HG02938 (cell line): ENCODE results near the gene GRM1.

Source experiments
- ATAC-seq: cut with Tn5 transposase; IDR thresholded peaks from one replicate; pipeline ENCODE4 v1.9.1; 2021; ENCODE audit warnings: mild to moderate bottlenecking, moderate library complexity; ENCODE audit not compliant: unreplicated experiment

The GRM1 gene

GRCh38 chr6:146361128-146361924 lies 332.5 kb downstream of the GRM1 start:
- no peak for ATAC-seq

- no peak for ATAC-seq
Observed at GRCh38 chr6:146363838-146364607, 335.2 kb downstream of the GRM1 start.

DNA sequence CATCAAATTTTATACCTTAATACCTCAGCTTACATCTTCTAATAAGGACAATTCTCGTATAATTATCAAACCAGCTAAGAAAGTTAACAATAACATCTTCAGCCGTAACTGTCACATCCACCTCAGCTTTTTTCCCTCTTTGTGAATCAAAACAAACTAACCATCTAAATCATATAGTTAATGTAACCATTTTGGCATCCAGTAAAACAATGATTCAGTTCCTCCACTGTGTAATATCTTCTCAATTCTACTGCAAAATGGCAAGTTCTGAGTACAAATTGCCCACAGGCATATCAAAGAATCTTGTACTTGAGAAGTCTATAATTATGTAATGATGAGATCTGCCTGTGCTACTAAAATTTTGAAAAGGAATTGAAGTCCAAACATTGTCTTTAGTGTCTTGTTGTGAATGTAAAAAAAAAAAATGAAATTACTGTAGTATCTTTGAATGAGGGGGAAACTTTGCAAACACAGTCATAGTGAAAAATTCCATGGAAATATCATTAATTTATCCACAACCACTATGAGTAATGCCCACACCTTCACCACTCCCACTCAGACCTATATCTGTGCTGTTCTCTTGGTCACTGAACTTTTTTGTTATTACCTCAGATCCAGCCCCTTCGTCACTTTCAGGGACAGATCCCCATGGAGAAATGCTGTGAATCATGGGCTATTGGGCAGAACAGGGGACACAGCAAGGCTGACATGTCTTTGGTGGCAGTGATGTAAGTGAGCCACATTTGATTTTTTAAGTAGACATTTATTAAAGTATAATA lies 336.1 kb downstream of the GRM1 start:
- ATAC-seq: no peak

DNA sequence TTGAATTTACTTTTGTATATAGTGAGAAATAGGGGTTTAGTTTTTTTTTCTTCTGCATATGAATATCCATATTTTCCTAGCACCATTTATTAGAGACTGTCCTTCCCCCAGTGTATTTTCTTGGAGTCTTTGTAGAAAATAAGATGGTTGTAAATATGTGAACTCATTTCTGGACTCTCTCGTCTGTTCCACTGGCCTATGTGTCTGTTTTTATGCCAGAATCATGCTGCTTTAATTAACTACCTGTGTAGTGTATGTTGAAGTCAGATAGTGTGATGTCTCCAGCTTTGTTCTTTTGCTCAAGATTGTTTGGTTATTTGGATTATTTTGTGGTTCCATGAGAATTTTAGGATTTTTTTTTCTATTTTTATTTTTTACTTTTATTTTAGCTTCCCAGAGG lies 338.2 kb downstream of the GRM1 start:
- ATAC-seq: no peak

DNA sequence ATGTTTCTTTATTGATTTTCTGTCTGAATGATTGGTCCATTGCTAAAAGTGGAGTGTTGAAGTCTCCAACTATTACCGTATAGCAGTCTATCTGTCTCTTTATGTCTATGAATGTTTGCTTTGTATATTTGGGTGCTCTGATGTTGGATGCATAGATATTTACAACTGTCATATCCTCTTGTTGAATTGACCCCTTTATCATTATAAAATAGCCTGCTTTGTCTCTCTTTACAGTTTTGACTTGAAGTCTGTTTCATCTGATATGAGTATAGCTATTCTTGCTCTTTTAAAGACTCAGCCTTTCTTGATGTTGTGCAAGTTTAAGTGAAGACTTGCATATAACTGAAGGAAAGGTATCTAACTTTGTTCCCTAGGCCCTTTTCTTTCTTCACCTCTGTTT lies 341.0 kb downstream of the GRM1 start:
- no peak for ATAC-seq

DNA sequence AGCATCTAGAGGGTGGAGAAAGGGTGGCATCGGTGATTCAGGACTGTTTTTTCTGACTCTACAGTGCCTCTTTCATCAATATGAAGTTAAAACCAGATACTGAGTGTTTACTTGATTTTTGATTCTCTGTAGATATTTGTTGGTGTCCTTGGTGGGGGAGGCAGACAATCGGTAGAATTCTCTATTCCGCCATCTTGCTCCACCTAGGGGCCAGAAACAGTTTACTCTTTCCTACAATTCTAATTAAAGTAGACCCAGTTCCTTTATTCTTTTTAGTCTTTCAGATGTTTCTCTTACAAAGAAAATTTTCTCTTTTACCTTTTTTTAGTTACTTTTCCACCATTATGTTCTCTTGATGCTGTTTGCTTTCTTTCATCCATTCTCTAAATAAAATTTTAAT lies 352.6 kb downstream of the GRM1 start:
- no peak for ATAC-seq

GRCh38 chr6:146388736-146389364 lies 360.0 kb downstream of the GRM1 start:
- ATAC-seq: no peak

DNA sequence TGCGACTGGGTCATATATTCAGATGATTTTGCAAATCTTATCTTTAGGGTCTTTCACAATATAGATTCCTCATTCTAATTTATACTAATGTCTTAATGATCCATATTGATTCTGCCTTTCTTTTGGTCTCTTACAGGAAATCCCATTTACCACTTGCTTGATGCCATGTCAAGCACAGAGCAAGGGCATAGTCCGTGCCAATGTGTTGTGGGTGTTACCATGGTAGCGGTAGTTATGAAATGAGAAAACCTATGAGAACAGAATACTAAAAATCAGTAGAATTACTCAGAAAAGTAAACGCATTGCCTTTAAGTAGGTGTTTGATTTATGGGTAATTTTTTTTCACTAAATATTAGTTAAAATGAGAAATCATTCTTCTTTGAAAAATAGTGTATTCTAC lies 360.9 kb downstream of the GRM1 start:
- no peak for ATAC-seq

GRCh38 chr6:146397638-146398037 lies 368.8 kb downstream of the GRM1 start:
- ATAC-seq: no peak

GRCh38 chr6:146402476-146402875 lies 373.6 kb downstream of the GRM1 start:
- ATAC-seq: no peak

GRCh38 chr6:146408583-146408982 lies 379.7 kb downstream of the GRM1 start:
- no peak for ATAC-seq

DNA sequence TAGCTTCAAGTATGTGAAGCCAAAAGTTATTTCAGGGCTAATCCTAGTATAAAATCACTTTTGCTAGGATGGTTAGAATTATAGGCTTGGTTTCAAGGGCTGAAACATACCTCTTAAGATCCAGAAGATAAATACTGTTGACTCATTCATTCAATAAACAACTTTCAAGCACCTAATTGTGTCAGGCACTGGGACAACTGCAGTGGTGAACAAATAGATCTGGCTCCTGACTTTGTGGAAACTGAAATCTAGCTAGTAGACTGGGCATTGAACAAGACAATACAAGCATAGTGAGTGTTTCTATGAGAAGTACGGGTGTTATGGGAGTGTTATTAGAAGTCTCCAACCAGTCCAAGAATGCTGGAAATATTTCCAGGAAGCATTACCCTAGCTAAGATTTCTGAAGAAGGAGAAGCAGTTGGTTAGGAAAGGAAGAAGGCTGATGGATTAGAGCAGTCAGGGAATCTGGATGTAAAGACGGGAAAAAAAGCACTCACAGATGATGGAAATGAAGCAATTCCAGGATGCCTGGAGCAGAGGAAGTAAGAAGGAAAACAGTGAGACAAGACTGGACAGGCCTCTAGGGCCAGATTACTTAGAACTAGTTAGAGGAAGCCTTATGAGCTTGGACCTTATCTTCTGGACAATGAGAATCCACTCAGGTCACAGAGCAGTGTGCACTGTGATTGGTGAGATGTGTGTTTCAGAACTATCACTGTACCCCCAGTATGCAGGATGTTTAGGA lies 382.2 kb downstream of the GRM1 start:
- ATAC-seq: no peak

- ATAC-seq: no peak
Observed at GRCh38 chr6:146419576-146419975, 390.7 kb downstream of the GRM1 start.

DNA sequence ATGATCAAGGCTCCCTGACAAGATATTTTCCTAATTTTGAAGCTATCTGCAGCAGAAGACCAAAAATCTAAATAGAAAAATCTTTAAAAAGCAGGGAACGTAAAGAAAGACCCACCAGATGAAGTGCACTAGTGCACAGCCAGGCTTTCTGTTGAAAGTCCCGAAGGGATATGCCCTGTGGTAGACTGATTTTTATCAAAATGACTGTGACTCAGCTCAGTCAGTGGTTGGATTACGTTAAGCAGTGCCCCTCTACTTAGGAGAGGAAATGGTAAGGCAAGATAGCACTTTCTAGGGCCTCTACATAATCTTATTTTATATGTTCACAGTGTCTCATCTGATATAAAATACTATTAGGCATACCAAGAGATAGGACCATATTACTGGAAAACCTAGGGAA lies 391.4 kb downstream of the GRM1 start:
- ATAC-seq: no peak

DNA sequence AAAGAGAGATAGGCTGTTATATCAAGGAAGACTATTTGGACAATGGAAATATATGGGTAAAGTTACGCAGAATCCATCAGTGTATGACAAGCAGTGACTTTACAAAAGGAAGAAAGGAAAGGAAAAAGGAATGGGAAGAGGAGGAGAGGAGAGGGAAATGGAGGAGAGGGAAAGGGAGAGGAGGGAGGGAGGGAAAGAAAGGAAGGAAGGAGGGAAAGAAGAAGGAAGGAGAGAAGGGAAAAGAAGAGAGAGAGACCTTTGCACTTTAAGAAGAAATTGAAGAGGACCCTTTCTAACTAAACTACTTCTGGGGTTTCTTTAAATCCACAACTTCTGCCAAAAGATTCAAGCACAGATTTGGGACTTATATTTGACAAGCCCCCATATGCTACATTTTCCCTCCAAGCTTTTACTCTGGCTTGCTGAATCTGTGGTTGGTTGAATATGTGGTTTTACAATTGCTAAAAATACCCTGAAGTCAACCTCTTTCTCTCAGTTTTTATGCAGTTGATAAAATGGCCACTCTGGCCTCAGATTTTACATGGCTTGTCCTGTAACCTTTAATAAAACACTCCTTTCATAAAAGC lies 394.0 kb downstream of the GRM1 start:
- no peak for ATAC-seq

DNA sequence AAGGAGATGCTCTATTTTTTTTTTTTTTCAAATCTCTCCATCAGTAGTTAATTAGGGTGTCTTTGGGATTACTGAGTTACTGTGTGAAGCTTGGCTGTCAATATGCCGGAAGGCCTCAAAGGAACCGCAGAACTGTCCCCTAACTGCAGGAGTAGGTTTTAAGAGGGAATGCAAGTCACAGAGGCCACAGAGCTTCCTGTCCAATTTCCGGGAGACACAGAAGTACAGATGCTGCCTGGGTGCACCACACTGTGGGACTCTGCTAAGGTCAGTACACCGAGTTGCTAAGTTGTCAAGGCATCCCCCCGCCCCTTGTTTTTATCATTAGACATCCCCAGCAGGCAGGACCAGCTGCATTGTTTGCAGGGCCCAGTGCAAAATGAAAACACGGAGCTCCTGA lies 394.6 kb downstream of the GRM1 start:
- ATAC-seq: no peak

DNA sequence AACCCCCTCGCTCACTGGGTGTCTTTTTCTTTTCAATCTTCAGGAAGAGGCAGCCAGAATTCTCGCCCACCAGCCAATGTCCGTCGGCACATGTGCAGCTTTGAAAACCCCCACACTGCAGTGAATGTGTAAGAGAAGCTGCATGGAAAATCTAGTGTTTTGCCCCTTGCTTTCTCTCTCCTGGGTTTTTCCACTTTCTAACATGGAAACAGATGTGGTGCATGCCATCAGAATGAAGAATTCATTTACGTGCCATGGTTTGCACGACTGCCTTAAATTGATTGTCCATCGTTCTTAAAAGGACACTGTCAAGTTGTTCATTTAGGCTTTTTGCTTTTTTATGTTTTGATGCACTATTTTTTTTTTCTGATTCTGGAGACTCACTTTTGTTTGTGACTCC lies 397.7 kb downstream of the GRM1 start:
- no peak for ATAC-seq

GRCh38 chr6:146429831-146430230 lies 401.0 kb downstream of the GRM1 start:
- no peak for ATAC-seq

DNA sequence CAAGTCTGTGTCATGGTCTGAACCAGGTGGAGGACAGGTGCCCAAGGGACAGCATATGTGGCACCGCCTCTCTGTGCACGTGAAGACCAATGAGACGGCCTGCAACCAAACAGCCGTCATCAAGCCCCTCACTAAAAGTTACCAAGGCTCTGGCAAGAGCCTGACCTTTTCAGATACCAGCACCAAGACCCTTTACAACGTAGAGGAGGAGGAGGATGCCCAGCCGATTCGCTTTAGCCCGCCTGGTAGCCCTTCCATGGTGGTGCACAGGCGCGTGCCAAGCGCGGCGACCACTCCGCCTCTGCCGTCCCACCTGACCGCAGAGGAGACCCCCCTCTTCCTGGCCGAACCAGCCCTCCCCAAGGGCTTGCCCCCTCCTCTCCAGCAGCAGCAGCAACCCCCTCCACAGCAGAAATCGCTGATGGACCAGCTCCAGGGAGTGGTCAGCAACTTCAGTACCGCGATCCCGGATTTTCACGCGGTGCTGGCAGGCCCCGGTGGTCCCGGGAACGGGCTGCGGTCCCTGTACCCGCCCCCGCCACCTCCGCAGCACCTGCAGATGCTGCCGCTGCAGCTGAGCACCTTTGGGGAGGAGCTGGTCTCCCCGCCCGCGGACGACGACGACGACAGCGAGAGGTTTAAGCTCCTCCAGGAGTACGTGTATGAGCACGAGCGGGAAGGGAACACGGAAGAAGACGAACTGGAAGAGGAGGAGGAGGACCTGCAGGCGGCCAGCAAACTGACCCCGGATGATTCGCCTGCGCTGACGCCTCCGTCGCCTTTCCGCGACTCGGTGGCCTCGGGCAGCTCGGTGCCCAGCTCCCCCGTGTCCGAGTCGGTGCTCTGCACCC lies 405.2 kb downstream of the GRM1 start:
- no peak for ATAC-seq
